Astrocyte (in vitro differentiated cells and primary cell): ENCODE results near the gene PPP4C. TPM values are rescaled to one million over a fixed set of nuclear protein-coding genes. Genes with fewer than 3 reads are reported as not detected.

Source experiments
- DNase-seq: peaks from one replicate; pipeline ENCODE4 v3.0.0-alpha.2; 2010; ENCODE audit warnings: low read depth
- FAIRE-seq: peaks from 2 replicates; lab custom pipeline; 2011; peaks lifted over from hg19 to GRCh38; lab: Jason Lieb, UNC
- H2AFZ ChIP-seq: 2 replicates; pipeline ENCODE4 v1.6.0; 2012; ENCODE audit warnings: low read depth, low read length, inconsistent platforms
- H3K27ac ChIP-seq: 2 replicates; pipeline ENCODE4 v1.5.1; 2011; ENCODE audit warnings: low read depth, low read length, inconsistent platforms
- H3K27me3 ChIP-seq: 2 replicates; pipeline ENCODE4 v1.6.0; 2011; ENCODE audit warnings: low read length, inconsistent platforms; ENCODE audit not compliant: insufficient read depth
- H3K36me3 ChIP-seq: 2 replicates; pipeline ENCODE4 v1.5.1; 2011; ENCODE audit warnings: low read length, inconsistent platforms; ENCODE audit not compliant: insufficient read depth
- H3K4me1 ChIP-seq: 2 replicates; pipeline ENCODE4 v1.5.1; 2011; ENCODE audit warnings: low read length, inconsistent platforms; ENCODE audit not compliant: insufficient read depth
- H3K4me2 ChIP-seq: 2 replicates; pipeline ENCODE4 v1.6.0; 2012; ENCODE audit warnings: low read length, inconsistent platforms
- H3K4me3 ChIP-seq: 2 replicates; pipeline ENCODE4 v1.5.1; 2011; ENCODE audit warnings: low read depth, mild to moderate bottlenecking, low read length, inconsistent platforms; ENCODE audit not compliant: insufficient read depth
- H3K79me2 ChIP-seq: 2 replicates; pipeline ENCODE4 v1.6.0; 2012; ENCODE audit warnings: mild to moderate bottlenecking, low read length, inconsistent platforms; ENCODE audit not compliant: insufficient read depth
- H3K9ac ChIP-seq: 2 replicates; pipeline ENCODE4 v1.6.0; 2012; ENCODE audit warnings: mild to moderate bottlenecking, low read length, inconsistent platforms
- H3K9me3 ChIP-seq: 2 replicates; pipeline ENCODE4 v1.5.1; 2012; ENCODE audit warnings: low read depth, mild to moderate bottlenecking, low read length, inconsistent platforms; ENCODE audit not compliant: insufficient read depth
- H4K20me1 ChIP-seq: 2 replicates; pipeline ENCODE4 v1.6.0; 2012; ENCODE audit warnings: low read length, inconsistent platforms; ENCODE audit not compliant: insufficient read depth
- H3K27ac Mint-ChIP-seq: one replicate; pipeline ENCODE4 v1.8.0; 2021; ENCODE audit warnings: mild to moderate bottlenecking, mixed read lengths; ENCODE audit not compliant: unreplicated experiment
- H3K27me3 Mint-ChIP-seq: one replicate; pipeline ENCODE4 v1.8.0; 2021; ENCODE audit warnings: low read depth, mixed read lengths; ENCODE audit not compliant: unreplicated experiment
- H3K36me3 Mint-ChIP-seq: one replicate; pipeline ENCODE4 v1.8.0; 2021; ENCODE audit warnings: low read depth, mixed read lengths; ENCODE audit not compliant: unreplicated experiment
- H3K4me1 Mint-ChIP-seq: one replicate; pipeline ENCODE4 v1.8.0; 2021; ENCODE audit warnings: low read depth, mixed read lengths; ENCODE audit not compliant: unreplicated experiment
- H3K4me3 Mint-ChIP-seq: one replicate; pipeline ENCODE4 v1.8.0; 2021; ENCODE audit warnings: mild to moderate bottlenecking, moderate library complexity, mixed read lengths; ENCODE audit not compliant: unreplicated experiment
- H3K9me3 Mint-ChIP-seq: one replicate; pipeline ENCODE4 v1.8.0; 2021; ENCODE audit warnings: mild to moderate bottlenecking, mixed read lengths; ENCODE audit not compliant: unreplicated experiment
- CTCF ChIP-seq: IDR thresholded peaks from 2 replicates; pipeline ENCODE4 v1.5.1; 2011; ENCODE audit warnings: low read depth, mild to moderate bottlenecking, inconsistent platforms, low read length, moderate library complexity; ENCODE audit not compliant: insufficient read depth
- EZH2 ChIP-seq: IDR thresholded peaks from 2 replicates; pipeline ENCODE4 v1.6.1; 2012; ENCODE audit warnings: mild to moderate bottlenecking, low read length, inconsistent platforms; ENCODE audit not compliant: insufficient read depth
- total RNA-seq: library from RNA; stranded (reverse); gene quantifications from 2 replicates; pipeline ENCODE4 v1.2.1, GENCODE V29; 2021

Gene PPP4C
- total RNA-seq, 1 donor from 2014 or later: 140 TPM

DNA sequence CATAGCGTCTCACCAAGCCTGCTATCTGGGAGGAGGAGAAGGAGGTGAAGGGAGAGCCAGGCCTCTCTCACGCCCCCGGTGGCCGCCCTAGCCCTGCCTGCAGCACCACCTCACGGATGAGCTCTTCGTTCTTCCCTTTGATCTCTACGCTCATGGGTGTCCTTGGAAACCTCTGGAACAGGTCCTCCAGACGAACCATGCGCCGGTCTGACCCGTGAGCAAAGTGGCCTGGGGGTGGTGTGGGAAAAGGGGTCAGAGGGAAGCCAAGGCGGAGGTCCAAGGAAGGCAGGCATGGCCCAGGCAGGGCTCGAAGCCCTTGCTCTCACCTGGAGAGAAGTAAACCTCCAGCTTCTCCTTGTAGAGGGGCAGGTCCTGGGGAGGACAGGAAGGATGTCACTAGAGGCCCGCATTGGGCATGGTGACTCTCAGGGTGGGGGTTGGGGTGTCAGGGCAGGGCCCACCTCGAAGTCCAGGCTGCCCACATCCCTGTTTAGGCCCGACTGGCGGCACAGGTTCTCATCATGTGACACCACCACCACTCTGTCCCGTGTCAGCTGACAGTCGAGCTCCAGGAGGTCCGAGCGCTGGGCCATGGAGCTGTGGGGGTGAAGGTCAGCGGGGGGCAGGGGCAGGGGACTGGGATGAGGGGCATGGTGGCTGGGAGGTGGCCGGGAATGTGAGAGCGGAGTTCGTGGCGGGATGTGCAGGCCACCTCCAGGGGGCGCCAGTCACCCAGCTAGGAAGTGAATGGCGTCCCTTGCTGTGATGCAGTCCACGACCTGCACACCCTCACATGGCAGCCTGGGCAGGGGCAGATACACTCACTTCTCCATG lies 36.6 kb downstream of the PPP4C start:
- H2AFZ ChIP-seq: no peak overlapping the region
- DNase-seq (no peak), FAIRE-seq (no peak)
- no peak for TF ChIP-seq EZH2
- TF ChIP-seq CTCF: peak; percentile 22
- no peaks in the 10 kb centered on the region for H3K79me2 ChIP-seq
- Mint-ChIP-seq H3K9me3 (no peaks in the 10 kb centered on the region), H3K27ac (no peak overlapping the region), H3K36me3 (peaks cover 9% of the 10 kb centered on the region), H3K4me3 (no peak overlapping the region), H3K4me1 (peaks cover 6% of the 10 kb centered on the region), H3K27me3 (no peaks in the 10 kb centered on the region)
- no peak overlapping the region for H3K4me3 ChIP-seq
- H3K27ac ChIP-seq: no peak overlapping the region
- H3K36me3 ChIP-seq: peaks cover 5% of the 10 kb centered on the region
- no peak overlapping the region for H3K9ac ChIP-seq
- H3K4me2 ChIP-seq: no peak overlapping the region
- no peaks in the 10 kb centered on the region for H4K20me1 ChIP-seq
- no peaks in the 10 kb centered on the region for H3K4me1 ChIP-seq
- no peaks in the 10 kb centered on the region for H3K27me3 ChIP-seq
- H3K9me3 ChIP-seq: no peaks in the 10 kb centered on the region

GRCh38 chr16:30113031-30113710 lies 37.4 kb downstream of the PPP4C start, which contains the start of gene GDPD3:
TSS of gene GDPD3 (minus strand) at chr16:30113537. CDS start at chr16:30113478, 59 bp downstream.
- Histone ChIP-seq H3K4me1 (no peaks in the 10 kb centered on the region), H3K9ac (no peak within 1 kb of the TSS), H3K36me3 (peaks cover 9% of the 10 kb centered on the region), H3K4me2 (no peak within 1 kb of the TSS), H3K4me3 (no peak within 1 kb of the TSS), H3K79me2 (no peaks in the 10 kb centered on the region), H2AFZ (no peak within 1 kb of the TSS), H4K20me1 (no peaks in the 10 kb centered on the region), H3K27ac (no peak within 1 kb of the TSS), H3K27me3 (no peaks in the 10 kb centered on the region), H3K9me3 (no peaks in the 10 kb centered on the region)
- DNase-seq: no peak
- Mint-ChIP-seq H3K27me3 (no peaks in the 10 kb centered on the region), H3K27ac (no peak within 1 kb of the TSS), H3K4me1 (peaks cover 6% of the 10 kb centered on the region), H3K9me3 (no peaks in the 10 kb centered on the region), H3K36me3 (peaks cover 9% of the 10 kb centered on the region), H3K4me3 (no peak within 1 kb of the TSS)
- TF ChIP-seq EZH2: no peak
- peak; percentile 0 for TF ChIP-seq CTCF
- no peak for FAIRE-seq
